ENCODE data around the gene ELMO1.

ELMO1 gene

DNA sequence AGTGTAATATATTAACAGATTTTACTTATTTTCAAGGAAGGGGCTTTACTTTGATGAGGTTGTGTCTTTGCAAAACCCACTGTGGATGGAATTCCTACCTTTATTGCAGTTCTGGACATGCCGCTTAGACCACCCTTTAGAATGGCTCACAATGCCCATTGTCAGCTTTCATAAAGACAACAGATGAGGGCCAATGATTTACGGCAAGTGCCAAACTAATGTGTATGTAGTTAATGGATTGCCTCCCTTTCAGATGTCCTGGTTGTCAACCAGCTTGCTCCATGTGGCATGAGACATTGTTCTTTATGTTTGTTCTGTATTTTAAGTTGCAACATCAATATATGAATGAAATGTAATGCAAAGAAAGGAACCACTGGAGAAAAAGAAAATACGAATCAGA, 35.0 kb upstream of the ELMO1 start:
- no peak overlapping the region for H3K27ac ChIP-seq (ENCODE audit: low read depth, low read length)
- no peaks in the 10 kb centered on the region for H3K4me1 ChIP-seq (ENCODE audit: insufficient read depth, low read length)
- no peaks in the 10 kb centered on the region for H3K27me3 ChIP-seq (ENCODE audit: control insufficient read depth in 1 of 2, insufficient read depth in 2 of 2, low read length in 2 of 2)
- no peaks in the 10 kb centered on the region for H3K36me3 ChIP-seq (ENCODE audit: insufficient read depth, low read length)
- H3K9me3 ChIP-seq (ENCODE audit: low read length): no peaks in the 10 kb centered on the region
- H3K9ac ChIP-seq (ENCODE audit: low read length): no peak overlapping the region
- H3K4me3 ChIP-seq (ENCODE audit: low read depth in 1 of 2, low read length in 2 of 2): no peak overlapping the region

DNA sequence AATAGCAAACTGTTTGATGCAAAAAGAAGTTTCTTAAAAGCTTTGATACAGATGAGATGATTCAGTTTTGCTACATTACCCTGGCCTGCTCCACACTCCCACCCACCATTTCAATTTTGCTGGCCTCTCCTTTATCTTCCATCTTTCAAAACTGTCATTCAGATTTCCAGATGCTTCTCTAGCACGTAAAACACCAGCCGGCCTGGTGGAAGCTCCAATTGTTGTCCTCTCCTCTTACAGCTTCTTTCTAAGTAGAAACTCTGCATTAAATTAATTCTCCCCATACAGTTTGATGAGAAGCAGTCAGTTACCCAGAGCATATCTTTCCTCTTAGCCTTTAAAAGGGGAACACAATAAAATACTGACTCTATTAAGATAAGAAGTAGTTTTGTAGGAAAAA, 34.3 kb upstream of the ELMO1 start:
- H3K4me3 ChIP-seq (ENCODE audit: low read depth in 1 of 2, low read length in 2 of 2): no peak overlapping the region
- H3K27ac ChIP-seq (ENCODE audit: low read depth, low read length): no peak overlapping the region
- no peaks in the 10 kb centered on the region for H3K36me3 ChIP-seq (ENCODE audit: insufficient read depth, low read length)
- no peak overlapping the region for H3K9ac ChIP-seq (ENCODE audit: low read length)
- no peaks in the 10 kb centered on the region for H3K9me3 ChIP-seq (ENCODE audit: low read length)
- H3K27me3 ChIP-seq (ENCODE audit: control insufficient read depth in 1 of 2, insufficient read depth in 2 of 2, low read length in 2 of 2): no peaks in the 10 kb centered on the region
- no peaks in the 10 kb centered on the region for H3K4me1 ChIP-seq (ENCODE audit: insufficient read depth, low read length)

DNA sequence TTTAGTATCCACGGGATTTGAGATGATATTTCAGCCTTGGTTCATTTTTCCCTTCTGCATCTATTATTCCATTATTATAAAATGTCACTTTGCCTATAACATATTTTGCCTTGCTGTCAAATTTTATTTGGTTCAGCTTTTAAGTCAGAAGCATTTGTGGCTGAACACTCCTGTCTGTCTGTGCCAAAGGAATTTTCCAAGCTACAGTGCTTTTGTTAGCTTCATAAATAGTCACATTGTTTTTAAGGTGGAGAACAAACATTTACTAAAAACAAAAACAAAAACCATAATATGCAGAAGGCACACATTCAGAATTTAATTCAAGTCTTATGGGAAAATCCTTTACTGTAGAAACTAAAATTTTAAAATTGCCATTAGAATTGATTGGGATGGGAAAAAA, 33.8 kb upstream of the ELMO1 start:
- Histone ChIP-seq H3K9me3 (ENCODE audit: low read length) (no peaks in the 10 kb centered on the region), H3K4me3 (ENCODE audit: low read depth in 1 of 2, low read length in 2 of 2) (no peak overlapping the region), H3K4me1 (ENCODE audit: insufficient read depth, low read length) (no peaks in the 10 kb centered on the region), H3K27ac (ENCODE audit: low read depth, low read length) (no peak overlapping the region), H3K27me3 (ENCODE audit: control insufficient read depth in 1 of 2, insufficient read depth in 2 of 2, low read length in 2 of 2) (no peaks in the 10 kb centered on the region), H3K9ac (ENCODE audit: low read length) (no peak overlapping the region), H3K36me3 (ENCODE audit: insufficient read depth, low read length) (no peaks in the 10 kb centered on the region)

DNA sequence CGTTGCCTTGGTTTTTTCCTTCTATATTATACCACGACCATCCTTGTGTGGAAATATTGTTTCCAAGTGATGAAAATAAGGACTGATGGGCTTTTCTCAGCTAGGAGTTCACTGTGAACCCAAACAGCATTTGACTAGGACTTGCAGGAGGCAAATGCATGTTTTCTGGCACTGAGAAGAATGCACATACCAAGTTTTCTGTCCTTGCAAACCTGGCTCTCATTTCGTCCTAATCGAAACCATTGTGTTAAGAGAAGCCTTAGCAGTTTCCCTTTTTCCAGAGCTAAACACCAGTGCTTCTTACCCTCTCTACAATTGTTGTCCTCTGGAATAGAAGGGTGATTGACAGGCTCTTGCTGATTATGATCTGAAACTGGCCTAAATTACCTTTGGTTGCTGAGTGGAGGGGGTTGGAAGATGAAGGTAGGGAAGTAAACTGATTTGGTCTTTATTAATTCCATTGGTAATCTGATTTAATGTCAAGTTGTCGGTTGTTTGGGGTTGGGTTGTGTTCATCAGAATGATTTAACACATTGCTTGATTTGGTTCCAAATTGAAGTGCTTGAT, 33.1 kb upstream of the ELMO1 start:
- Histone ChIP-seq H3K4me1 (ENCODE audit: insufficient read depth, low read length) (no peaks in the 10 kb centered on the region), H3K27me3 (ENCODE audit: control insufficient read depth in 1 of 2, insufficient read depth in 2 of 2, low read length in 2 of 2) (no peaks in the 10 kb centered on the region), H3K9me3 (ENCODE audit: low read length) (no peaks in the 10 kb centered on the region), H3K27ac (ENCODE audit: low read depth, low read length) (no peak overlapping the region), H3K36me3 (ENCODE audit: insufficient read depth, low read length) (no peaks in the 10 kb centered on the region), H3K9ac (ENCODE audit: low read length) (no peak overlapping the region), H3K4me3 (ENCODE audit: low read depth in 1 of 2, low read length in 2 of 2) (no peak overlapping the region)

DNA sequence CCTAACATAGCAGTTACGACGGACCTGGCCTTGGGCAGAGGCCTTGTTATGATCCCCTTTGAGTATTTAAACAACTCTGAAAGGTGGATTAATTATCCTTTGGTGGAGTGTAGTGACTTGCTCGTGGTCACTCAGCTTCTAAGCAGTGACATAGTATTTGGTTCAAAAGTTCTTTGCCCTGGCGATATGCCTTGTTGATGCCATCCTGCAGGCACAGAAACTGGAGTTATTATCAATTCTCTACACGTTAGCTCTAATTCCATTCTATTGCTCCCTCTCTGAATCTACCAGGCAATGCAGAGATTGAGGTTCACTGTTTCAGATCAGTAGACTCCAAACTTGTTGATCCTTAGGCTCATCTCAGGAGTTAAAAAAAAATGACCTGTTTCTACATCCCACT, 32.5 kb upstream of the ELMO1 start:
- Histone ChIP-seq H3K27me3 (ENCODE audit: control insufficient read depth in 1 of 2, insufficient read depth in 2 of 2, low read length in 2 of 2) (no peaks in the 10 kb centered on the region), H3K4me3 (ENCODE audit: low read depth in 1 of 2, low read length in 2 of 2) (no peak overlapping the region), H3K27ac (ENCODE audit: low read depth, low read length) (no peak overlapping the region), H3K4me1 (ENCODE audit: insufficient read depth, low read length) (no peaks in the 10 kb centered on the region), H3K9me3 (ENCODE audit: low read length) (no peaks in the 10 kb centered on the region), H3K9ac (ENCODE audit: low read length) (no peak overlapping the region), H3K36me3 (ENCODE audit: insufficient read depth, low read length) (no peaks in the 10 kb centered on the region)

DNA sequence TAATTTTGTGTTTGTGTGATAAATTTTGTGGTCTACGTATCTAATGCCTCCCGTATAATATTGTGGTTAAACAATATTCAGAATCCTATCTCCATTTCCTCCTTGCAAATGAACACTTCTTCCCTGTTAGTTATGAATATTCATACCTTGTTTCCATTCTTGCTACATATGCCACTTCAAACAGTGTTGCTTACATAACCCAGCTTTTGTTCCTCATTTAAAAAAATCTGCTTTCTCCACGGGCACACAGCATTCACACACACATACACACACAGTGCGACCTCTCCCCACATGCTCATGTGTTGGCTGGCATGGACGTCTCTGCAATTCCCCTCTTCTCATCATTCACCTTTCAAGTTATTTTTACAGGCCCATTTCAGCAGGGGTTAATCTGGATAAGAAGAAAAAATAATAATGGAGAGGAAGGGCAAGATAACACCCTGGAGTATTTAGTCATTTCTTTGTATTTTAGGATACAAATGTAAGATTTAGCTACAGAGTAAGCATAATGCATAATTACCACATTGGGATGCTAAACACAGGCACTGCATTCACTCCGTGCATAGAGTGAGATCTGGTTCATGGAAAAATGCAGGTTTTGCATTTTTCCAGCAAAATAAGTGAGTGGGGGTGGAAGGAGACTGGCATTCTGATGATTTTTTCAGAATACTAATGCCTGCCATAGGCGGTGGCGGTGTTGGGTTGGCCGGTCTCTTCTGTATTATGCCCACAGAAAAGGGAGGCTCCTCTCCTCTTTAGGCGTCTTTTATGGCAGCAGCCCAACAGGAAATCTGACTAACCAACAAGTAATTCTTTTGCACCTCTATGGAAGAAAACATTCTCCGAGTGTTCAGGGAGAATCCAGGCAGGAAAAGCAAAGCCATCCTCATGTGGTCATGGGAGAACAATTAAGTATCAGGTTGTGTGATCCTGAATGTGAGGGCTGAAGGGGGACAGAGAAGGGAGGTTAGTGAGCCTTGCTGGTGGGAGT, 31.7 kb upstream of the ELMO1 start:
- Histone ChIP-seq H3K4me3 (ENCODE audit: low read depth in 1 of 2, low read length in 2 of 2) (no peak overlapping the region), H3K4me1 (ENCODE audit: insufficient read depth, low read length) (no peaks in the 10 kb centered on the region), H3K27ac (ENCODE audit: low read depth, low read length) (no peak overlapping the region), H3K9me3 (ENCODE audit: low read length) (no peaks in the 10 kb centered on the region), H3K27me3 (ENCODE audit: control insufficient read depth in 1 of 2, insufficient read depth in 2 of 2, low read length in 2 of 2) (no peaks in the 10 kb centered on the region), H3K36me3 (ENCODE audit: insufficient read depth, low read length) (no peaks in the 10 kb centered on the region), H3K9ac (ENCODE audit: low read length) (no peak overlapping the region)

DNA sequence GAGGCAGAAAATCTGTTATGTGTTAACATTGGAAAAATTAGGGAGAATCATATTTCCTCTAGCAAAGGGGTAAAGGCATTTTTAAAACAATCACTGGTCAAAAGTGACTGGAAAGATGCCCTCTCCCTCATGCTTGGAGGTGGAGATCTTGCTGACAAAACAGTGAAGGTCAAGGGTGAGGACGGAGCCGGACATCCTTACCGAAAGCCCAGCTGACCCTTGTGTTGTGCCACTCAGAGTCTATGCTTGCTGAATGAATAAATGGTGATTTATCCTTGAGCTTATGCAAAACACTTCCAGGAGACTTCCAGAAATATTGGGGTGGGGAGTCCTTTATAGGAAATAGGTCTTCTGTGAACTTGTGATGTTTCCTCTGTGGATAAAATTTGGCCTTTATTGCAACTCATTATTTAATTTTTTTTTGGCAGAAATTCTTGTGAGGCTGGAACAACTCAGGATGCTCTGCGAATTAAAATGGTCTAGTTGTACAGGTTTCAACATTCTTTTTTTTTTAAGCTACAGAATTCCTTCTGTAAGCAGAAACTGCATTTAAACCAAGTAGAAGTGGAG, 28.3 kb upstream of the ELMO1 start:
- Histone ChIP-seq H3K9ac (ENCODE audit: low read length) (no peak overlapping the region), H3K4me1 (ENCODE audit: insufficient read depth, low read length) (no peaks in the 10 kb centered on the region), H3K9me3 (ENCODE audit: low read length) (no peaks in the 10 kb centered on the region), H3K27me3 (ENCODE audit: control insufficient read depth in 1 of 2, insufficient read depth in 2 of 2, low read length in 2 of 2) (no peaks in the 10 kb centered on the region), H3K4me3 (ENCODE audit: low read depth in 1 of 2, low read length in 2 of 2) (no peak overlapping the region), H3K36me3 (ENCODE audit: insufficient read depth, low read length) (no peaks in the 10 kb centered on the region), H3K27ac (ENCODE audit: low read depth, low read length) (no peak overlapping the region)

DNA sequence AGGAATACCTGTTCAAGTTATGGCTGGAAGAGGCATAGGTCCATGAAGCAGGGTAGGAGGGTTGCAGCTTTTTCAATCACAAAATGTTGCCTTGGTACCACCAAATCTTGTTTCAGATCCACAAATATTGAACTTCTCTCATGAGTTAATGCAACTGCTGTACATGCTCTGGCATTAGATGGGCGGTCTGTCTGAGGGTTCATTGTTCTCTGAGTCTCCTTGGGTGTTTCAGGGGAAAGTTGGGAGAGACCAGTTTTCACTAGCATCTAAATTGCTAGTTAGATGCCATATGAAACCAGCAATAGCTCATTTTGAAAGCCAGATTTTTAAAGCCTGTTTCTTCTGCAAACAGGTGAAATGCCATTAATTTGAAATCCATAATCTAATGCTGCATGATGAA, 27.8 kb upstream of the ELMO1 start:
- Histone ChIP-seq H3K27me3 (ENCODE audit: control insufficient read depth in 1 of 2, insufficient read depth in 2 of 2, low read length in 2 of 2) (no peaks in the 10 kb centered on the region), H3K27ac (ENCODE audit: low read depth, low read length) (no peak overlapping the region), H3K4me3 (ENCODE audit: low read depth in 1 of 2, low read length in 2 of 2) (no peak overlapping the region), H3K9me3 (ENCODE audit: low read length) (no peaks in the 10 kb centered on the region), H3K9ac (ENCODE audit: low read length) (no peak overlapping the region), H3K36me3 (ENCODE audit: insufficient read depth, low read length) (no peaks in the 10 kb centered on the region), H3K4me1 (ENCODE audit: insufficient read depth, low read length) (no peaks in the 10 kb centered on the region)

DNA sequence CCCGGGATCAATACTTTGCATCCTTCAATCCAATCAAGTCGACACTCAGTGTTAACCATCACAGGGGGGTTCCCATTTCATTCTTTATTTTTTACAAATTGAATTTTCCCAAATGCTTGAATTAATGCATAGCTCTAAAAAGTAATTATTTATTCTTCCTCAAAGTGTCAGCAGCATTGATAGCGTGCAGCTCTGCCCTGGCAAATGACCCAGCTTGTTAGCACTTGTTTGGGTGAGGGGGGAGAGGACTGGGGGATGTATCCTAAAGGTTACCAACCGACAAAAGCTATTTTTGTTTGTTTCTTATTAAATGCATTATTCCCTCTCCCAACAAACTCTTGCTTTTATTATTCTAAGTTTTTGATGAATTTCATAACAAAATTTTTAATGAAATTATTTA, 27.0 kb upstream of the ELMO1 start:
- H3K27ac ChIP-seq (ENCODE audit: low read depth, low read length): no peak overlapping the region
- no peak overlapping the region for H3K4me3 ChIP-seq (ENCODE audit: low read depth in 1 of 2, low read length in 2 of 2)
- H3K9ac ChIP-seq (ENCODE audit: low read length): no peak overlapping the region
- H3K9me3 ChIP-seq (ENCODE audit: low read length): no peaks in the 10 kb centered on the region
- no peaks in the 10 kb centered on the region for H3K27me3 ChIP-seq (ENCODE audit: control insufficient read depth in 1 of 2, insufficient read depth in 2 of 2, low read length in 2 of 2)
- H3K4me1 ChIP-seq (ENCODE audit: insufficient read depth, low read length): no peaks in the 10 kb centered on the region
- H3K36me3 ChIP-seq (ENCODE audit: insufficient read depth, low read length): no peaks in the 10 kb centered on the region

DNA sequence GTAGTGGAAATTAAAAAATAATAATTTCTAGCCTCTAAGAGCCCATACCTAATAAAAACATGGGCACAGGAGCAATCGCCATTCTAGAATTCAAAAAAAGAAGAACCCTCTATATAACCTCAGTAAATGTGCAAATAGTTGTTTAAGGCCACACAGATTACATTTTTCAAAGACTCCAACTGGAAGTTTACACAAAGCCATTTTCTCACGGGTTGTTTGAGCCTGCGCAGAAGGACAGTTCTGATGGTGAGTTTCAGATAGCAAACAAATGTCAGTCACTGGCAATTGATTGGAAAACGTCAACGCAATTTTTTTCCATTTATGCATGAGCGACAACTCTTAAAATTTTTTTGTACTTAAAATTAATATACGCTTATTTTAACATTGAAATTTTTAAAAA, 23.0 kb upstream of the ELMO1 start:
- Histone ChIP-seq H3K9ac (ENCODE audit: low read length) (no peak overlapping the region), H3K27ac (ENCODE audit: low read depth, low read length) (no peak overlapping the region)

DNA sequence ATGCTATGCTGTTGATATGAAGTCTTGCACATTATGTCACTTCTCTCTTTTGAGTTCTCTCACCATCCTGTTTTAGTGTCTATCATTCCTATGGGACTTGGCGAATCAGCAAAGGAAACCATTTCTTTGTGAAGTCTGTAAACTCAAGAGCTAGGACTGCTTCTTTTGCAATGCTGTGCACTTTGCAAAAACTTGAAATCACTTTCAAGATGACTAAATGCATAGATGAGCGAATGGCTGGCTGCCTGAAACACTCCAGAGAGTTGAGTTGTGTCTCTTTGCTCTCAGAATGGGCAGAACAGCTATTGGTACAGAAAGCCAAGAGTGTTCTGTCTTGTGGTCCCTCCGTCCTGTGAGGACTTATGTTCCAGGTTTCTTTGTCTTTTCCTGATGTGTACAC, 18.3 kb upstream of the ELMO1 start:
- Histone ChIP-seq H3K4me3 (ENCODE audit: low read depth in 1 of 2, low read length in 2 of 2) (no peak overlapping the region), H3K4me1 (ENCODE audit: insufficient read depth, low read length) (no peaks in the 10 kb centered on the region), H3K36me3 (ENCODE audit: insufficient read depth, low read length) (no peaks in the 10 kb centered on the region), H3K9me3 (ENCODE audit: low read length) (no peaks in the 10 kb centered on the region), H3K27ac (ENCODE audit: low read depth, low read length) (no peak overlapping the region), H3K27me3 (ENCODE audit: control insufficient read depth in 1 of 2, insufficient read depth in 2 of 2, low read length in 2 of 2) (no peaks in the 10 kb centered on the region), H3K9ac (ENCODE audit: low read length) (no peak overlapping the region)

More for the DNA sequence above, 23.0 kb upstream of the ELMO1 start:
- Histone ChIP-seq H3K9me3 (ENCODE audit: low read length) (no peaks in the 10 kb centered on the region), H3K4me3 (ENCODE audit: low read depth in 1 of 2, low read length in 2 of 2) (no peak overlapping the region), H3K36me3 (ENCODE audit: insufficient read depth, low read length) (no peaks in the 10 kb centered on the region), H3K27me3 (ENCODE audit: control insufficient read depth in 1 of 2, insufficient read depth in 2 of 2, low read length in 2 of 2) (no peaks in the 10 kb centered on the region), H3K4me1 (ENCODE audit: insufficient read depth, low read length) (no peaks in the 10 kb centered on the region)

Measured in muscle layer of colon (tissue), 2 donors.